H1 (cell line): ENCODE measurements around the gene PDE4D.

Source experiments
- CHD1 ChIP-seq: IDR thresholded peaks from 2 replicates; pipeline ENCODE4 v1.6.1; 2012; ENCODE audit warnings: low read depth, low read length, improper control_type of control experiment
- CTCF ChIP-seq, 3 experiments: IDR thresholded peaks; 1 replicate in 2 of 3; 2 replicates in 1 of 3; pipeline versions ENCODE4 v1.5.1 to v1.6.1; 2011; ENCODE audit warnings: low read length in 3 of 3, mild to moderate bottlenecking in 3 of 3, inconsistent platforms in 2 of 3, low read depth in 1 of 3, moderate library complexity in 1 of 3; ENCODE audit not compliant: insufficient read depth in 1 of 3; ENCODE audit errors: control extremely low read depth in 1 of 3
- EP300 ChIP-seq, 2 experiments: IDR thresholded peaks; 1 replicate in 1 of 2; 2 replicates in 1 of 2; pipeline ENCODE4 v1.6.1; 2011 to 2012; ENCODE audit warnings: low read depth in 2 of 2, low read length in 2 of 2, mild to moderate bottlenecking in 2 of 2, borderline replicate concordance in 1 of 2, inconsistent platforms in 1 of 2, moderate library complexity in 1 of 2
- EZH2 ChIP-seq: fragments of 200-600 bp; sonication (generic); IDR thresholded peaks from 2 replicates; pipeline ENCODE4 v1.7.1; 2012; ENCODE audit warnings: low read depth, mild to moderate bottlenecking, moderate library complexity, low read length, inconsistent platforms; ENCODE audit not compliant: severe bottlenecking
- FOSL1 ChIP-seq: IDR thresholded peaks from 2 replicates; pipeline ENCODE4 v1.6.1; 2011; ENCODE audit warnings: mild to moderate bottlenecking, low read depth, low read length, moderate library complexity; ENCODE audit not compliant: insufficient read depth
- MAX ChIP-seq: IDR thresholded peaks from 2 replicates; pipeline ENCODE4 v1.6.1; 2012; ENCODE audit warnings: inconsistent platforms
- POLR2A ChIP-seq, 2 experiments: IDR thresholded peaks; 1 replicate in 1 of 2; 2 replicates in 1 of 2; pipeline ENCODE4 v1.6.1; 2011; ENCODE audit warnings: low read depth in 2 of 2, low read length in 2 of 2, mild to moderate bottlenecking in 2 of 2; ENCODE audit errors: control extremely low read depth in 1 of 2
- RAD21 ChIP-seq, 2 experiments: IDR thresholded peaks in 1 of 2; conservative IDR thresholded peaks in 1 of 2; 2 replicates each; pipeline ENCODE4 v1.6.1; 2011; ENCODE audit warnings: low read depth in 2 of 2, low read length in 2 of 2, improper control_type of control experiment in 1 of 2, inconsistent platforms in 1 of 2, mild to moderate bottlenecking in 1 of 2, moderate library complexity in 1 of 2
- RFX5 ChIP-seq: IDR thresholded peaks from 2 replicates; pipeline ENCODE4 v1.6.1; 2011; ENCODE audit warnings: low read depth, low read length, improper control_type of control experiment, borderline replicate concordance
- RNF2 ChIP-seq: fragments of 200-900, 300-1000 bp; sonication (generic); IDR thresholded peaks from 2 replicates; pipeline ENCODE4 v1.7.1; 2016; ENCODE audit warnings: borderline replicate concordance, low read depth, mild to moderate bottlenecking, antibody characterized with exemption, low read length; ENCODE audit not compliant: poor library complexity, severe bottlenecking; ENCODE audit errors: missing control alignments
- SP1 ChIP-seq: IDR thresholded peaks from 2 replicates; pipeline ENCODE4 v1.6.1; 2011; ENCODE audit warnings: low read depth, low read length
- TAF1 ChIP-seq: IDR thresholded peaks from 2 replicates; pipeline ENCODE4 v1.6.1; 2011; ENCODE audit warnings: mild to moderate bottlenecking, low read depth, low read length
- ZNF274 ChIP-seq: IDR thresholded peaks from 2 replicates; pipeline ENCODE4 v1.7.0; 2012; ENCODE audit warnings: low read length, borderline replicate concordance; ENCODE audit errors: extremely low read depth

GRCh38 chr5:59500014-59500413 is 393.5 kb downstream of the PDE4D start:
- TF ChIP-seq CTCF (IDR thresholded peaks at IDR 0.05; ENCODE audit: control extremely low read depth in 1 of 3, insufficient read depth in 1 of 3, low read depth in 1 of 3, low read length in 3 of 3), result no peak
- TF ChIP-seq SP1, result no peak
- TF ChIP-seq EZH2, result no peak
- TF ChIP-seq MAX, result no peak
- no peak for TF ChIP-seq POLR2A (IDR thresholded peaks at IDR 0.05; ENCODE audit: control extremely low read depth in 1 of 2, low read depth in 2 of 2, low read length in 2 of 2)
- no peak for TF ChIP-seq RFX5
- no peak for TF ChIP-seq FOSL1
- no peak for TF ChIP-seq TAF1
- TF ChIP-seq ZNF274, result no peak
- no peak for TF ChIP-seq EP300 (IDR thresholded peaks at IDR 0.05; ENCODE audit: borderline replicate concordance in 1 of 2, low read depth in 2 of 2, low read length in 2 of 2)
- TF ChIP-seq RNF2, result no peak
- TF ChIP-seq CHD1, result no peak
- no peak for TF ChIP-seq RAD21 (IDR thresholded peaks at IDR 0.05 in 1 of 2, conservative IDR thresholded peaks at IDR 0.05 in 1 of 2; ENCODE audit: low read depth in 2 of 2, low read length in 2 of 2)
